ENCODE measurements around the gene GPRC5D. TPM values are rescaled to one million over a fixed set of nuclear protein-coding genes. Genes with fewer than 3 reads are reported as not detected.

Gene GPRC5D
- total and polyA plus RNA-seq, 12 donors, result 0.04 TPM; not detected in 11

DNA sequence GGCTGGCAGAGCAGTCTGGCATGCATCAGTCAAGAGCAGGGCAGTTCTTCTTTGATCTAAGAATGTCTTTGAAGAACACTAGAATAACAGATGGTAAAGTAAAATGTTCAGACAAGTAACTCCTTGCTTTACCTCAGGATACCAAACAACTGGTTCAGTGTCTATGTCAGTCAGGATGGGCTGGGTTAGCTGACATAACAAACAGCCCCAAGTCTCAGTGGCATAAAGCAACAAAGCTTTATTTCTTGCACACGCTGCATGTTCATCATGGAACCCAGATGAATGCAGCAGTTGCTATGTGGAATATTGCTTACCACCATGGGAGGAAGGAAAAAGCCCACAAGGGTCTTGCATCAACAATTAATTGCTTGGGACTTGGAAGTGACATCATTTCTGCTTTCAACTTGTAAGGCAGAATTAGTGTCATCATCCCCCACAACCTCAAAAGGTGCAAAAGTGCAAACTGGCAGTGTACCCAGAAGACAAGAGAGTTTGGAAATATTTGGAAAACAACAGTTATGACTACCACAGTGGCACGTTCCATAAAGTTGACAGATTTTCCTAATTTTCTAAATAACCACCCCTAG lies 21.2 kb downstream of the GPRC5D start:
- WGBS, 2 donors, result 95 to 99% methylated on average over 2 of the region's 2 CpGs
- ATAC-seq (no peak), DNase-seq (no peak)
- Histone ChIP-seq H3K4me3 (no peak overlapping the region), H3K27me3 (no peaks in the 10 kb centered on the region), H3K9me3 (peaks cover 0 to 5% (median 0%) of the 10 kb centered on the region in 11 donors), H3K4me1 (no peaks in the 10 kb centered on the region), H3K36me3 (no peaks in the 10 kb centered on the region), H3K27ac (no peak overlapping the region)
- intact Hi-C loops (cut with DNase I), result loop anchor here in 1 of 10 donors (5.0 kb wide), 1 partner anchor 47 kb away; no protein-coding TSS in a partner anchor
- TF ChIP-seq, protein P1, sequence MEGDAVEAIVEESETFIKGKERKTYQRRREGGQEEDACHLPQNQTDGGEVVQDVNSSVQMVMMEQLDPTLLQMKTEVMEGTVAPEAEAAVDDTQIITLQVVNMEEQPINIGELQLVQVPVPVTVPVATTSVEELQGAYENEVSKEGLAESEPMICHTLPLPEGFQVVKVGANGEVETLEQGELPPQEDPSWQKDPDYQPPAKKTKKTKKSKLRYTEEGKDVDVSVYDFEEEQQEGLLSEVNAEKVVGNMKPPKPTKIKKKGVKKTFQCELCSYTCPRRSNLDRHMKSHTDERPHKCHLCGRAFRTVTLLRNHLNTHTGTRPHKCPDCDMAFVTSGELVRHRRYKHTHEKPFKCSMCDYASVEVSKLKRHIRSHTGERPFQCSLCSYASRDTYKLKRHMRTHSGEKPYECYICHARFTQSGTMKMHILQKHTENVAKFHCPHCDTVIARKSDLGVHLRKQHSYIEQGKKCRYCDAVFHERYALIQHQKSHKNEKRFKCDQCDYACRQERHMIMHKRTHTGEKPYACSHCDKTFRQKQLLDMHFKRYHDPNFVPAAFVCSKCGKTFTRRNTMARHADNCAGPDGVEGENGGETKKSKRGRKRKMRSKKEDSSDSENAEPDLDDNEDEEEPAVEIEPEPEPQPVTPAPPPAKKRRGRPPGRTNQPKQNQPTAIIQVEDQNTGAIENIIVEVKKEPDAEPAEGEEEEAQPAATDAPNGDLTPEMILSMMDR (IDR thresholded peaks at IDR 0.05), result no peak

DNA sequence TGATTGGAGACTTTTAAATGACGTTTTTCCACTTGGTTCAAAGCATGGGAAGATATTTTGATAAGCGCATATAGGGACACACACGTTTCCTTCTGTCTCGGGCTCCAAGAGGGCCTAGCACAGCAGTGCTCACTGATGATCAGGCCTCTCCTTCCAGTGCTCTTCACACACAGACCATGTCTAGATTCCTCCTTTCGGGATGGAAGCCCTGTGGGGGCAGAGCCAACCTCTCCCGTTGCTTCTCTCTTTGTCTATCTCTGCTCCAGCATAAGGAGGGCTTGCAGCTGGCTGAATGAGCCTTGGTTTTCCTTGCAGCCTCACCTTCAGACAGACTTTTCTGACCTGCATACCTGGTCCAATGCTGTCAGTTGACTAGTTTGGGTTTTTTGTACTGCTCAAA lies 22.3 kb downstream of the GPRC5D start:
- no peak for DNase-seq
- no peak overlapping the region for H3K27ac ChIP-seq
- TF ChIP-seq, protein P1 (IDR thresholded peaks at IDR 0.05), result no peak
- H3K4me1 ChIP-seq, result no peaks in the 10 kb centered on the region
- H3K27me3 ChIP-seq, result no peaks in the 10 kb centered on the region
- no peak for ATAC-seq
- intact Hi-C loops (cut with DNase I), result loop anchor here in 2 of 10 donors (5.0 kb wide), 2 partner anchors 43 to 48 kb away; no protein-coding TSS in a partner anchor
- 88 to 91% methylated on average over 6 of the region's 6 CpGs for whole genome bisulfite sequencing, 2 donors
- no peak overlapping the region for H3K4me3 ChIP-seq
- H3K9me3 ChIP-seq, result peaks cover 0 to 5% (median 0%) of the 10 kb centered on the region in 11 donors
- no peaks in the 10 kb centered on the region for H3K36me3 ChIP-seq

DNA sequence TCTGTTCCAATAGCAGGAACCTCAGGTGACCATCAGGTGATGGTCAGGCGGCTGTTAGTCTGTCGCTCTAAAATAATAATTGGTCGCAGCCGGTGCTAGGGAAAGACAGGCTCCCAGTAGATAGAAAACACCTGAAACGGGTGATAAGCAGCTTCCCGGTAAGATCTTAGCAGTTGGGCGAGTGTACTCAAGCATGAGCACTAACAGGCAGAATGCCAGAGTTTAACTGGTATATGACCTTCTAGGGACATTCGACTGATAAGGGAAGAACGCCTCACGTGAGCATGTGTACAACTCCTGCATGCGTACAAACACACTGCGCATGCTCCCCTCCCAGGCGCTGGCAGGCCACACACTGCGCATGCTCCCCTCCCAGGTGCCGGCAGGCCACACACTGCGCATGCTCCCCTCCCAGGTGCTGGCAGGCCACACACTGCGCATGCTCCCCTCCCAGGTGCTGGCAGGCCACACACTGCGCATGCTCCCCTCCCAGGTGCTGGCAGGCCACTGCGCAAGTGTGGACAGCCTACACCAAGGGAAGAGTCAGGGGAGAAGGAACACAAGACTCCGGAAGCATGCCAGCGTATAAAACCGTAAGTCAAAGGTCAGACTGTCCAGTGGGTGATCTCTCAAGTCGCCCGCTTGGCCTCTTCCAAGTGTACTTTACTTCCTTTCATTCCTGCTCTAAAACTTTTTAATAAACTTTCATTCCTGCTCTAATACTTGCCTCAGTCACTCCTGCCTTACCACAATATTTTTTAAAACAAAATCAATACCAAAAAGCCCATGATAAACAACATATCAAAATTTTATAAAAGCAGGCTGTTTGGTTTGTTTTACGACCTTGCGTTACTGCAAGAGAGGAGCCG lies 24.5 kb downstream of the GPRC5D start:
- TF ChIP-seq, protein P1 (IDR thresholded peaks at IDR 0.05), result no peak
- Histone ChIP-seq H3K4me1 (peaks cover 0 to 1% (median 0%) of the 10 kb centered on the region in 9 donors), H3K27ac (peak overlapping the region in 1 of 10 donors; percentile 56), H3K9me3 (peaks cover 0 to 5% (median 0%) of the 10 kb centered on the region in 11 donors), H3K4me3 (peak overlapping the region in 7 of 10 donors; percentile 19 to 54 (median 40)), H3K27me3 (no peaks in the 10 kb centered on the region), H3K36me3 (no peaks in the 10 kb centered on the region)
- ATAC-seq, result peak; percentile 84 to 98 (median 92)
- WGBS, 2 donors, result 39 to 42% methylated on average over 24 to 27 of the region's 27 CpGs
- intact Hi-C loops (cut with DNase I), result loop anchor here in 1 of 10 donors (5.0 kb wide), 1 partner anchor 45 kb away; no protein-coding TSS in a partner anchor
- peak; percentile 53 to 74 for DNase-seq

DNA sequence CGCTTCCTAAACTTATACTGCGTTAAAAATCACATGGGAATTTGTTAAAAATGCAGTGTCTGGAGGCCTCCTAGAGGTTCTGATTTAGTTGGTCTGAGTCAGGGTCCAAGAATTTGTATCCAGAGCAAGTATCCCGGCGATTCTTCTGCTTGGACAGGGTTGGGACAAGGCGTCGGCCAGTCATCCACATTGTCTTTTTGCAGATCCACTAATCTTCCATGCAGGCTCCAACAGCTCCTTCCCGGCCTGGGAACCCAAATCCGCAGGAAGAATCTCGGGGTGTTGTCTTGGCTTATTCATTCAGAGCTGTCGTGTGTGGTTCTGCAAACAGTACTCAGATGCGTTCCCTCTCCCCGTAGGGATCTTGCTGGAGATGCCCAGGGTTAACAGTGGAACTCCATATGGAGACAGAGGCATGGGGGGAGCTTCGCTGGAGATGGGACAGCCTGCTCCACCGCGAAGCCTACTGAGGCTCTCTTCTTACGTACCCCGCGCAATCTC lies 25.3 kb downstream of the GPRC5D start:
- Histone ChIP-seq H3K27me3 (no peaks in the 10 kb centered on the region), H3K4me3 (no peak overlapping the region), H3K27ac (no peak overlapping the region), H3K36me3 (no peaks in the 10 kb centered on the region), H3K9me3 (peaks cover 0 to 5% (median 0%) of the 10 kb centered on the region in 11 donors), H3K4me1 (peaks cover 0 to 5% (median 0%) of the 10 kb centered on the region in 9 donors)
- intact Hi-C loops (cut with DNase I), result loop anchor here in 1 of 10 donors (5.0 kb wide), 1 partner anchor 46 kb away; no protein-coding TSS in a partner anchor
- WGBS, 2 donors, result 85 to 87% methylated on average over 18 of the region's 18 CpGs
- TF ChIP-seq, protein P1 (IDR thresholded peaks at IDR 0.05), result no peak
- DNase-seq (no peak), ATAC-seq (peak in 2 of 8 donors; percentile 7 to 12)

Data from heart right ventricle (tissue), 16 donors.